H9 (cell line): Measurements from ENCODE around the gene CHD9NB. TPM values are rescaled to one million over a fixed set of nuclear protein-coding genes. Genes with fewer than 3 reads are reported as not detected.

ENCODE experiments used
- DNase-seq: peaks from one replicate; pipeline ENCODE4 v3.0.0-alpha.2; 2017
- H2AFZ ChIP-seq: one replicate; pipeline ENCODE4 v1.6.1; 2013; ENCODE audit warnings: mild to moderate bottlenecking, low read length, control low read depth, moderate library complexity
- H2AK5ac ChIP-seq: 2 replicates; pipeline ENCODE4 v1.6.1; 2013; ENCODE audit warnings: low read length, control low read depth, mixed read lengths; ENCODE audit not compliant: insufficient read length
- H2BK120ac ChIP-seq: one replicate; pipeline ENCODE4 v1.6.1; 2013; ENCODE audit warnings: low read depth, mild to moderate bottlenecking, low read length, control low read depth, inconsistent platforms; ENCODE audit not compliant: poor library complexity, severe bottlenecking
- H2BK12ac ChIP-seq: 2 replicates; pipeline ENCODE4 v1.6.1; 2013; ENCODE audit warnings: low read length, control low read depth, mixed read lengths, low read depth; ENCODE audit not compliant: insufficient read length
- H2BK15ac ChIP-seq: 2 replicates; pipeline ENCODE4 v1.6.1; 2013; ENCODE audit warnings: low read depth, low read length, control low read depth
- H2BK20ac ChIP-seq: one replicate; pipeline ENCODE4 v1.6.1; 2013; ENCODE audit warnings: low read depth, mild to moderate bottlenecking, low read length, control low read depth, inconsistent platforms; ENCODE audit not compliant: poor library complexity, severe bottlenecking
- H2BK5ac ChIP-seq: 2 replicates; pipeline ENCODE4 v1.6.1; 2013; ENCODE audit warnings: low read length, control low read depth, mixed read lengths; ENCODE audit not compliant: insufficient read length
- H3K14ac ChIP-seq: 2 replicates; pipeline ENCODE4 v1.6.1; 2013; ENCODE audit warnings: low read length, control low read depth; ENCODE audit not compliant: insufficient read depth
- H3K18ac ChIP-seq: 2 replicates; pipeline ENCODE4 v1.6.1; 2013; ENCODE audit warnings: low read depth, mild to moderate bottlenecking, mixed read lengths, low read length, control low read depth; ENCODE audit not compliant: insufficient read length
- H3K23ac ChIP-seq: 2 replicates; pipeline ENCODE4 v1.6.1; 2013; ENCODE audit warnings: low read length, control low read depth, mixed read lengths, low read depth; ENCODE audit not compliant: insufficient read length
- H3K23me2 ChIP-seq: 2 replicates; pipeline ENCODE4 v1.6.1; 2013; ENCODE audit warnings: low read depth, mild to moderate bottlenecking, mixed read lengths, low read length, control low read depth; ENCODE audit not compliant: insufficient read length, poor library complexity, severe bottlenecking
- H3K27ac ChIP-seq: 2 replicates; pipeline ENCODE4 v1.5.1; 2013; ENCODE audit warnings: low read length, control low read depth, mixed read lengths, low read depth; ENCODE audit not compliant: insufficient read length
- H3K27me3 ChIP-seq: 2 replicates; pipeline ENCODE4 v1.6.1; 2013; ENCODE audit warnings: low read length, control low read depth, inconsistent platforms; ENCODE audit not compliant: insufficient read depth
- H3K4ac ChIP-seq: 2 replicates; pipeline ENCODE4 v1.6.1; 2013; ENCODE audit warnings: low read depth, mild to moderate bottlenecking, control low read depth, inconsistent platforms, low read length, moderate library complexity
- H3K4me1 ChIP-seq: 2 replicates; pipeline ENCODE4 v1.6.1; 2013; ENCODE audit warnings: low read length, control low read depth, inconsistent platforms; ENCODE audit not compliant: insufficient read depth
- H3K4me2 ChIP-seq: 2 replicates; pipeline ENCODE4 v1.6.1; 2013; ENCODE audit warnings: low read length, control low read depth, mixed read lengths; ENCODE audit not compliant: insufficient read length, insufficient read depth
- H3K56ac ChIP-seq: 2 replicates; pipeline ENCODE4 v1.6.1; 2013; ENCODE audit warnings: low read depth, mild to moderate bottlenecking, mixed read lengths, low read length, control low read depth; ENCODE audit not compliant: insufficient read length
- H3K79me1 ChIP-seq: 2 replicates; pipeline ENCODE4 v1.6.1; 2013; ENCODE audit warnings: low read depth, mild to moderate bottlenecking, moderate library complexity, low read length, control low read depth, inconsistent platforms; ENCODE audit not compliant: insufficient read depth, poor library complexity, severe bottlenecking
- H3K79me2 ChIP-seq: 2 replicates; pipeline ENCODE4 v1.6.1; 2013; ENCODE audit warnings: low read length, control low read depth, inconsistent platforms; ENCODE audit not compliant: insufficient read depth
- H3K9ac ChIP-seq: 2 replicates; pipeline ENCODE4 v1.6.1; 2013; ENCODE audit warnings: low read length, control low read depth, mixed read lengths; ENCODE audit not compliant: insufficient read length; ENCODE audit errors: extremely low read depth
- H3K9me3 ChIP-seq: one replicate; pipeline ENCODE4 v1.6.1; 2013; ENCODE audit warnings: low read depth, low read length, inconsistent platforms; ENCODE audit not compliant: control insufficient read depth
- H3T11ph ChIP-seq: one replicate; pipeline ENCODE4 v1.6.1; 2013; ENCODE audit warnings: mild to moderate bottlenecking, low read length, control low read depth, inconsistent platforms
- H4K20me1 ChIP-seq: one replicate; pipeline ENCODE4 v1.6.1; 2013; ENCODE audit not compliant: control insufficient read depth, insufficient read length, insufficient read depth
- H4K5ac ChIP-seq: 2 replicates; pipeline ENCODE4 v1.6.1; 2013; ENCODE audit warnings: low read depth, mild to moderate bottlenecking, mixed read lengths, low read length, control low read depth; ENCODE audit not compliant: insufficient read length
- H4K8ac ChIP-seq: replicated peaks from 2 replicates; pipeline ENCODE4 v1.6.1; 2013; ENCODE audit warnings: low read length, control low read depth, mixed read lengths, low read depth; ENCODE audit not compliant: insufficient read length
- H4K91ac ChIP-seq: 2 replicates; pipeline ENCODE4 v1.6.1; 2013; ENCODE audit warnings: low read depth, mild to moderate bottlenecking, moderate library complexity, mixed read lengths, low read length, control low read depth; ENCODE audit not compliant: insufficient read length
- H3K27ac Mint-ChIP-seq, 3 experiments: 2 replicates in 2 of 3; 3 replicates in 1 of 3; pipeline ENCODE4 v1.8.0; 2020 to 2021; ENCODE audit warnings: mixed read lengths in 3 of 3, mild to moderate bottlenecking in 1 of 3, moderate library complexity in 1 of 3
- H3K27me3 Mint-ChIP-seq: 2 replicates; pipeline ENCODE4 v1.8.0; 2021; ENCODE audit warnings: low read depth, mild to moderate bottlenecking, moderate library complexity, mixed read lengths
- H3K36me3 Mint-ChIP-seq, 3 experiments: 2 replicates in 2 of 3; 3 replicates in 1 of 3; pipeline ENCODE4 v1.8.0; 2020 to 2021; ENCODE audit warnings: low read depth in 3 of 3, mixed read lengths in 3 of 3; ENCODE audit not compliant: insufficient read depth in 1 of 3
- H3K4me1 Mint-ChIP-seq, 2 experiments: 2 replicates each; pipeline ENCODE4 v1.8.0; 2020; ENCODE audit warnings: mixed read lengths in 2 of 2
- H3K4me3 Mint-ChIP-seq, 2 experiments: 2 replicates in 1 of 2; 3 replicates in 1 of 2; pipeline ENCODE4 v1.8.0; 2020 to 2021; ENCODE audit warnings: mild to moderate bottlenecking in 2 of 2, mixed read lengths in 2 of 2, moderate library complexity in 1 of 2
- H3K9me3 Mint-ChIP-seq, 2 experiments: 2 replicates in 1 of 2; 3 replicates in 1 of 2; pipeline ENCODE4 v1.8.0; 2020; ENCODE audit warnings: mild to moderate bottlenecking in 2 of 2, mixed read lengths in 2 of 2, moderate library complexity in 1 of 2
- CTCF ChIP-seq: fragments of 200-600 bp; sonication (generic); conservative IDR thresholded peaks from 3 replicates; pipeline ENCODE4 v1.8.0; 2021; ENCODE audit warnings: antibody characterized with exemption, mild to moderate bottlenecking
- WGBS: extraction: QIAGEN DNeasy Blood & Tissue Kit; methylation state at CpG from one replicate; pipeline ENCODE4 v1.1.7; 2013; ENCODE audit warnings: missing lambda C conversion rate, low lambda C conversion rate, mixed read lengths; ENCODE audit not compliant: insufficient read length; ENCODE audit errors: extremely low coverage; 5-methylcytosine and 5-hydroxymethylcytosine counted together
- total RNA-seq: library from RNA; stranded (reverse); gene quantifications from 2 replicates; pipeline ENCODE4 v1.2.1, GENCODE V29; 2021

Gene CHD9NB
- total RNA-seq, 1 experiment from 2014 or later = 3.3 TPM

GRCh38 chr16:53029971-53030370, 22.7 kb downstream of the CHD9NB start:
- no peak for DNase-seq
- Histone ChIP-seq H3K27ac (no peak overlapping the region), H2AK5ac (no peak overlapping the region), H4K5ac (no peak overlapping the region), H3K56ac (no peak overlapping the region), H3K18ac (no peak overlapping the region), H3K27me3 (no peaks in the 10 kb centered on the region), H3K9ac (no peak overlapping the region), H2BK12ac (no peak overlapping the region), H4K20me1 (no peaks in the 10 kb centered on the region), H3K79me2 (no peaks in the 10 kb centered on the region), H4K8ac (no peak overlapping the region), H3K9me3 (peaks cover 17% of the 10 kb centered on the region), H3K4me2 (no peak overlapping the region), H3K79me1 (no peaks in the 10 kb centered on the region), H3K4ac (no peak overlapping the region), H3K4me1 (no peaks in the 10 kb centered on the region; the same call in 1 of the 2 replicates), H3K23ac (no peak overlapping the region), H4K91ac (no peak overlapping the region), H2AFZ (no peak overlapping the region), H3K23me2 (no peaks in the 10 kb centered on the region), H2BK5ac (no peak overlapping the region), H2BK15ac (no peak overlapping the region), H2BK20ac (no peak overlapping the region), H3K14ac (no peak overlapping the region), H3T11ph (no peak overlapping the region), H2BK120ac (no peak overlapping the region)
- whole genome bisulfite sequencing = no CpG with 5 or more reads among the region's 3 CpGs
- peaks cover 22 to 29% of the 10 kb centered on the region in 2 experiments for H3K4me1 Mint-ChIP-seq
- H3K4me3 Mint-ChIP-seq = no peak overlapping the region
- H3K9me3 Mint-ChIP-seq = peaks cover 21 to 22% of the 10 kb centered on the region in 2 experiments
- H3K27me3 Mint-ChIP-seq = peaks cover 1% of the 10 kb centered on the region; the same call in 1 of the 2 replicates
- no peak for TF ChIP-seq CTCF
- H3K27ac Mint-ChIP-seq = no peak overlapping the region; a peak in 1 of 7 replicates
- peaks cover 18 to 26% (median 19%) of the 10 kb centered on the region in 3 experiments for H3K36me3 Mint-ChIP-seq
